HEK293 (cell line): ENCODE data around the gene RPS5.

Source experiments
- CTCF ChIA-PET: fragments of 350-600 bp; formaldehyde crosslinking; extraction: SDS; loops from one replicate; lab custom pipeline; 2021; ENCODE audit warnings: antibody characterized with exemption; lab: Yijun Ruan, JAX
- POLR2A ChIA-PET: fragments of 300-600 bp; formaldehyde crosslinking; extraction: SDS; loops from one replicate; lab custom pipeline; 2020; ENCODE audit warnings: antibody characterized with exemption, inconsistent platforms; lab: Yijun Ruan, JAX
- H3K27ac ChIP-seq: fragments of 200-500 bp; sonication (Bioruptor generic); 2 replicates; pipeline ENCODE4 v1.5.1; 2014; ENCODE audit warnings: low read depth, low read length, control low read depth, inconsistent platforms; ENCODE audit errors: extremely low read depth
- H3K36me3 ChIP-seq, 2 experiments: fragments of 200-500 bp in 1 of 2; sonication (Bioruptor generic) in 1 of 2; 1 replicate in 1 of 2; 2 replicates in 1 of 2; pipeline ENCODE4 v1.5.1; 2014 to 2017; ENCODE audit warnings: inconsistent platforms in 2 of 2, low read length in 2 of 2; ENCODE audit not compliant: control insufficient read depth in 2 of 2, insufficient read depth in 1 of 2
- H3K4me1 ChIP-seq: fragments of 200-500 bp; sonication (Bioruptor generic); 2 replicates; pipeline ENCODE4 v1.5.1; 2014; ENCODE audit warnings: mild to moderate bottlenecking, low read length, inconsistent platforms; ENCODE audit not compliant: control insufficient read depth, insufficient read depth
- H3K4me3 ChIP-seq: 2 replicates; pipeline ENCODE4 v1.5.1; 2011; ENCODE audit warnings: low read depth, mild to moderate bottlenecking, control low read depth, low read length, moderate library complexity
- H3K9me3 ChIP-seq: fragments of 200-500 bp; sonication (Bioruptor generic); 2 replicates; pipeline ENCODE4 v1.5.1; 2014; ENCODE audit warnings: low read depth, low read length, inconsistent platforms; ENCODE audit not compliant: control insufficient read depth, insufficient read depth
- HOXA7 ChIP-seq: sonication (generic); formaldehyde crosslinking; IDR thresholded peaks from 2 replicates; pipeline ENCODE4 v1.8.1; 2022; ENCODE audit warnings: missing genetic modification reagents, borderline replicate concordance
- KLF7 ChIP-seq: fragments of 450-650 bp; formaldehyde crosslinking; IDR thresholded peaks from 2 replicates; pipeline ENCODE4 v1.5.1; 2016; ENCODE audit warnings: missing biosample characterization, missing genetic modification characterization, borderline replicate concordance
- PRDM1 ChIP-seq: fragments of 450-650 bp; formaldehyde crosslinking; IDR thresholded peaks from 2 replicates; pipeline ENCODE4; 2016; ENCODE audit warnings: missing biosample characterization, missing genetic modification characterization
- ZBTB49 ChIP-seq: fragments of 450-650 bp; formaldehyde crosslinking; IDR thresholded peaks from 2 replicates; pipeline ENCODE4 v1.5.1; 2016; ENCODE audit warnings: missing biosample characterization, missing genetic modification characterization, low read depth
- ZFHX2 ChIP-seq: fragments of 450-650 bp; formaldehyde crosslinking; conservative IDR thresholded peaks from 2 replicates; pipeline ENCODE4 v1.5.1; 2016; ENCODE audit warnings: missing biosample characterization, missing genetic modification characterization
- ZNF114 ChIP-seq: fragments of 450-650 bp; formaldehyde crosslinking; IDR thresholded peaks from 2 replicates; pipeline ENCODE4 v1.5.0; 2017; ENCODE audit warnings: missing biosample characterization, missing genetic modification characterization
- ZNF140 ChIP-seq: fragments of 450-650 bp; formaldehyde crosslinking; IDR thresholded peaks from 2 replicates; pipeline ENCODE4 v1.5.1; 2016; ENCODE audit warnings: missing biosample characterization, missing genetic modification characterization
- ZNF223 ChIP-seq: fragments of 450-650 bp; formaldehyde crosslinking; IDR thresholded peaks from 2 replicates; pipeline ENCODE4 v1.5.1; 2016; ENCODE audit warnings: missing biosample characterization, missing genetic modification characterization
- ZNF341 ChIP-seq: fragments of 450-650 bp; formaldehyde crosslinking; IDR thresholded peaks from 2 replicates; pipeline ENCODE4; 2016; ENCODE audit warnings: low read depth, missing biosample characterization, missing genetic modification characterization
- ZNF48 ChIP-seq: fragments of 450-650 bp; formaldehyde crosslinking; IDR thresholded peaks from 2 replicates; pipeline ENCODE4 v1.5.1; 2016; ENCODE audit warnings: missing biosample characterization, missing genetic modification characterization
- ZNF510 ChIP-seq: fragments of 450-650 bp; formaldehyde crosslinking; IDR thresholded peaks from 2 replicates; pipeline ENCODE4 v1.5.1; 2018; ENCODE audit warnings: mild to moderate bottlenecking, missing genetic modification characterization, missing biosample characterization; ENCODE audit not compliant: insufficient replicate concordance
- ZNF521 ChIP-seq: fragments of 450-650 bp; formaldehyde crosslinking; IDR thresholded peaks from 2 replicates; pipeline ENCODE4 v1.5.1; 2017; ENCODE audit warnings: missing biosample characterization, mild to moderate bottlenecking, missing genetic modification characterization
- ZNF530 ChIP-seq: fragments of 450-650 bp; formaldehyde crosslinking; IDR thresholded peaks from 2 replicates; pipeline ENCODE4 v1.5.1; 2016; ENCODE audit warnings: low read depth, missing biosample characterization, missing genetic modification characterization
- ZNF610 ChIP-seq: fragments of 450-650 bp; formaldehyde crosslinking; IDR thresholded peaks from 2 replicates; pipeline ENCODE4 v1.5.1; 2016; ENCODE audit warnings: missing biosample characterization, missing genetic modification characterization, borderline replicate concordance
- ZNF626 ChIP-seq: fragments of 450-650 bp; sonication (Bioruptor Pico); formaldehyde crosslinking; IDR thresholded peaks from 2 replicates; pipeline ENCODE4 v1.5.1; 2018; ENCODE audit warnings: missing biosample characterization, missing genetic modification characterization, inconsistent platforms
- ZNF654 ChIP-seq: fragments of 450-650 bp; formaldehyde crosslinking; IDR thresholded peaks from 2 replicates; pipeline ENCODE4 v1.5.1; 2016; ENCODE audit warnings: low read depth, missing biosample characterization, missing genetic modification characterization
- ZNF777 ChIP-seq: fragments of 450-650 bp; formaldehyde crosslinking; IDR thresholded peaks from 2 replicates; pipeline ENCODE4 v1.5.1; 2017; ENCODE audit warnings: missing biosample characterization, missing genetic modification characterization, borderline replicate concordance
- TF ChIP-seq, protein P1 (sequence below): fragments of 450-650 bp; formaldehyde crosslinking; IDR thresholded peaks from 2 replicates; pipeline ENCODE4 v1.5.1; 2016; ENCODE audit warnings: missing biosample characterization, missing genetic modification characterization
- TF ChIP-seq, protein P2 (sequence below): fragments of 450-650 bp; IDR thresholded peaks from 2 replicates; pipeline ENCODE4 v1.5.1; 2018; ENCODE audit warnings: missing biosample characterization, mild to moderate bottlenecking, missing genetic modification characterization
- TF ChIP-seq, protein P3 (sequence below): fragments of 450-650 bp; formaldehyde crosslinking; IDR thresholded peaks from 2 replicates; pipeline ENCODE4 v1.5.1; 2016; ENCODE audit warnings: missing biosample characterization, missing genetic modification characterization
- TF ChIP-seq, protein P4 (sequence below): fragments of 450-650 bp; formaldehyde crosslinking; IDR thresholded peaks from 2 replicates; pipeline ENCODE4 v1.5.1; 2016; ENCODE audit warnings: missing biosample characterization, missing genetic modification characterization

Gene RPS5

DNA sequence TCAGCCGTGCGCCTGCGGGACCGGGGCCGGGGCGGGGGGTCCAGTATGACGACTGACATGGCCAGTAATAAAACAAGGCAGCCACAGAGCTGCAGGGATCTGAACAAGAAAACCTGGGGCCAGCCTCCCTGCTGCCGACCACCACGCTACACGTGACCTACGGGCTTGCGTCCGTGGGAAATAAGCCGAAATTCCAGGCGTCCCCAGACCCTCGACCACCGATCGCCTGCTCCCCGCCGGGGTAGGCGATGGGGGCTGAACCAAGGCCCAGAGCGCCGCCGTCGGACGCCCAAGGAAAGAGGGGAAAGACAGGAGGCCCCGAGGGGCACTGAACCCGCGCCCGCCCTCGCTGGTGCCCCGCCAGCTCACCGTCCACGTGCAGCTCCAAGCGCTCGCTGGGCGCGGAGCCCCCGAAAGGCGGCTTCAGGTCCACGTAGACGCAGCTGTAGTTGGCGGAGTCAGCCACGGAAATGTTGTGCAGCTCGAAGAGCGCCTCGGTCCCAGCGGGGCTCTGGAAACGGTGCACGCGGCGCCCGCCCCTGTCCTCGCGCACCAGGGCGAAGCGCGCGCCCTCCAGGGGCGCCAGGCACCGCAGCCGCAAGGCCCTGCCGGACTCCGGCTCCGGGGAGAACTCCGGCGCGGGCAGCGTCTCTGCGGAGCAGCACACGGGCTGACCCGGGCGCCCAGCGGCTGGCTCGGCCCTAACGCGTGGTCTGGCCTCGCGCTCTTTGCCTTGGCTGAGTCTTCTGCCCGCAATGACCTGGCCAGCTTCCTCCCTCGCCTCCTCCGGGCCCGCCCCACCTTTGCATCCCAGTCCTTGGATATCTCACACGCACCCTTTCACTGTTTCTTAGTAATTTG lies 36.8 kb upstream of the RPS5 start:
- TF ChIP-seq ZNF114 (tag by site-specific recombination) (no peak), ZFHX2 (tag by site-specific recombination) (no peak), KLF7 (tag by site-specific recombination) (no peak), ZNF521 (tag by site-specific recombination) (no peak), ZNF341 (no peak), ZNF140 (tag by site-specific recombination) (no peak), ZBTB49 (tag by site-specific recombination) (no peak), ZNF223 (tag by site-specific recombination) (no peak), ZNF530 (tag by site-specific recombination) (no peak), ZNF626 (no peak), ZNF777 (no peak), ZNF610 (tag by site-specific recombination) (no peak)
- TF ChIP-seq, protein P1, sequence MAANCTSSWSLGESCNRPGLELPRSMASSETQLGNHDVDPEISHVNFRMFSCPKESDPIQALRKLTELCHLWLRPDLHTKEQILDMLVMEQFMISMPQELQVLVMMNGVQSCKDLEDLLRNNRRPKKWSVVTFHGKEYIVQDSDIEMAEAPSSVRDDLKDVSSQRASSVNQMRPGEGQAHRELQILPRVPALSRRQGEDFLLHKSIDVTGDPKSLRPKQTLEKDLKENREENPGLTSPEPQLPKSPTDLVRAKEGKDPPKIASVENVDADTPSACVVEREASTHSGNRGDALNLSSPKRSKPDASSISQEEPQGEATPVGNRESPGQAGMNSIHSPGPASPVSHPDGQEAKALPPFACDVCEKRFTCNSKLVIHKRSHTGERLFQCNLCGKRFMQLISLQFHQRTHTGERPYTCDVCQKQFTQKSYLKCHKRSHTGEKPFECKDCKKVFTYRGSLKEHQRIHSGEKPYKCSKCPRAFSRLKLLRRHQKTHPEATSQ, result no peak
- TF ChIP-seq, protein P2, sequence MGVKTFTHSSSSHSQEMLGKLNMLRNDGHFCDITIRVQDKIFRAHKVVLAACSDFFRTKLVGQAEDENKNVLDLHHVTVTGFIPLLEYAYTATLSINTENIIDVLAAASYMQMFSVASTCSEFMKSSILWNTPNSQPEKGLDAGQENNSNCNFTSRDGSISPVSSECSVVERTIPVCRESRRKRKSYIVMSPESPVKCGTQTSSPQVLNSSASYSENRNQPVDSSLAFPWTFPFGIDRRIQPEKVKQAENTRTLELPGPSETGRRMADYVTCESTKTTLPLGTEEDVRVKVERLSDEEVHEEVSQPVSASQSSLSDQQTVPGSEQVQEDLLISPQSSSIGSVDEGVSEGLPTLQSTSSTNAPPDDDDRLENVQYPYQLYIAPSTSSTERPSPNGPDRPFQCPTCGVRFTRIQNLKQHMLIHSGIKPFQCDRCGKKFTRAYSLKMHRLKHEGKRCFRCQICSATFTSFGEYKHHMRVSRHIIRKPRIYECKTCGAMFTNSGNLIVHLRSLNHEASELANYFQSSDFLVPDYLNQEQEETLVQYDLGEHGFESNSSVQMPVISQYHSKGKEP (tag by site-specific recombination), result no peak
- TF ChIP-seq, protein P3, sequence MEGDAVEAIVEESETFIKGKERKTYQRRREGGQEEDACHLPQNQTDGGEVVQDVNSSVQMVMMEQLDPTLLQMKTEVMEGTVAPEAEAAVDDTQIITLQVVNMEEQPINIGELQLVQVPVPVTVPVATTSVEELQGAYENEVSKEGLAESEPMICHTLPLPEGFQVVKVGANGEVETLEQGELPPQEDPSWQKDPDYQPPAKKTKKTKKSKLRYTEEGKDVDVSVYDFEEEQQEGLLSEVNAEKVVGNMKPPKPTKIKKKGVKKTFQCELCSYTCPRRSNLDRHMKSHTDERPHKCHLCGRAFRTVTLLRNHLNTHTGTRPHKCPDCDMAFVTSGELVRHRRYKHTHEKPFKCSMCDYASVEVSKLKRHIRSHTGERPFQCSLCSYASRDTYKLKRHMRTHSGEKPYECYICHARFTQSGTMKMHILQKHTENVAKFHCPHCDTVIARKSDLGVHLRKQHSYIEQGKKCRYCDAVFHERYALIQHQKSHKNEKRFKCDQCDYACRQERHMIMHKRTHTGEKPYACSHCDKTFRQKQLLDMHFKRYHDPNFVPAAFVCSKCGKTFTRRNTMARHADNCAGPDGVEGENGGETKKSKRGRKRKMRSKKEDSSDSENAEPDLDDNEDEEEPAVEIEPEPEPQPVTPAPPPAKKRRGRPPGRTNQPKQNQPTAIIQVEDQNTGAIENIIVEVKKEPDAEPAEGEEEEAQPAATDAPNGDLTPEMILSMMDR, result no peak
- TF ChIP-seq, all 188 proteins: peak for 0
- Histone ChIP-seq H3K27ac (no peak overlapping the region), H3K36me3 (no peaks in the 10 kb centered on the region; a peak in 1 of 3 replicates), H3K4me1 (no peaks in the 10 kb centered on the region), H3K9me3 (no peaks in the 10 kb centered on the region), H3K4me3 (no peak overlapping the region)
- POLR2A ChIA-PET, result no interaction called here
- CTCF ChIA-PET, result interaction anchor here (0.5 kb wide), 1 partner anchor 53 kb away, joined by 7 read pairs; no protein-coding TSS in a partner anchor

DNA sequence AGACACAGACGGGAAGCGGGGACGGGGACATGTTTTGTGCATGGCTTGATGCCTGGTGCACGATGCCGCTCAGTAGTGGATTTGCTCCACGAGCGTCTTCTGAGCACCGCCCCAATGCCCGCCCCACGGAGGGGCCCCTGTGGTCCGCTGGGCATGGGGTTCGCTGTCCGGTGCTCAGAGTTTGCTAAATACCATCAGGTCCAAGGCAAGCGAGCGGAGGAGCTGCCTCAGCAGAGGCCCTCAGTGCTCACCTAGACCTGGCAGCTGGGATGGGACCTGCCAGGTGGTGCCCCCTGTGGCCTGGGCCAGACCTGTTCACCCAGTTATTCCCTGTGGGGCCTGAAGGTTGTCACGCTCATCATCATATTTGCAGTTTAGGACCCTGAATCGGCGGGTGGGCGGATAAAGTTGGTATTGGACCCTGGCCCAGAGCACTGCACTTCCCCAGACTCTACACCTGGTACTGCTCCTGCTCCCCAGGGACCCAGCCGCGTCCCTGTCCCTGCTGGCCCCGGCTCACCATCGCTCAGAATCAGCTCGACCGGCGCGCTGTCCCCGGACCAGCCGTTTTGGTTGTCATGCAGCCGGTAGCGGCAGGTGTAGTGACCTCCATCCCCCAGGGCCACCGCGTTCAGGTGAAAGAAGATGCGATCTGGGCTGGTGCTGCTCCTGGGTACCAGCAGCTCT lies 36.1 kb upstream of the RPS5 start:
- Histone ChIP-seq H3K9me3 (no peaks in the 10 kb centered on the region), H3K4me1 (no peaks in the 10 kb centered on the region), H3K36me3 (no peaks in the 10 kb centered on the region; a peak in 1 of 3 replicates), H3K27ac (no peak overlapping the region), H3K4me3 (no peak overlapping the region)
- CTCF ChIA-PET, result no interaction called here
- POLR2A ChIA-PET, result interaction anchor here (0.8 to 2.9 kb wide), 2 partner anchors 11 to 24 kb away, joined by 4 to 14 read pairs; partner anchors contain the start of genes ZNF497 and ZSCAN22
- TF ChIP-seq, protein P4, sequence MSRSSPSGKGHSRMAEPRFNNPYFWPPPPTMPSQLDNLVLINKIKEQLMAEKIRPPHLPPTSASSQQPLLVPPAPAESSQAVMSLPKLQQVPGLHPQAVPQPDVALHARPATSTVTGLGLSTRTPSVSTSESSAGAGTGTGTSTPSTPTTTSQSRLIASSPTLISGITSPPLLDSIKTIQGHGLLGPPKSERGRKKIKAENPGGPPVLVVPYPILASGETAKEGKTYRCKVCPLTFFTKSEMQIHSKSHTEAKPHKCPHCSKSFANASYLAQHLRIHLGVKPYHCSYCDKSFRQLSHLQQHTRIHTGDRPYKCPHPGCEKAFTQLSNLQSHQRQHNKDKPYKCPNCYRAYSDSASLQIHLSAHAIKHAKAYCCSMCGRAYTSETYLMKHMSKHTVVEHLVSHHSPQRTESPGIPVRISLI (tag by site-specific recombination), result no peak
- TF ChIP-seq ZNF48 (tag by site-specific recombination) (no peak), PRDM1 (tag by site-specific recombination) (no peak), ZNF654 (tag by site-specific recombination) (no peak), HOXA7 (CRISPR knock-in tag) (no peak), ZNF510 (no peak)
